Stomach (tissue), 9 donors: ENCODE results near the gene PPIH. TPM values are rescaled to one million over a fixed set of nuclear protein-coding genes. Genes with fewer than 3 reads are reported as not detected.

Source experiments
- DNase-seq, 2 donors: peaks; one replicate each; pipeline versions ENCODE4 v3.0.0 to v3.0.0-alpha.2; 2013 to 2019
- H3K27ac ChIP-seq, 5 donors: fragments of 200-600 bp in 4 of 5; sonication (generic) in 4 of 5; one replicate each; pipeline ENCODE4 v1.5.1; 2013 to 2019; ENCODE audit warnings: mild to moderate bottlenecking in 1 of 5, moderate library complexity in 1 of 5
- H3K27me3 ChIP-seq, 3 donors: fragments of 200-600 bp; sonication (generic); one replicate each; pipeline ENCODE4 v1.5.1; 2017 to 2019; ENCODE audit warnings: mixed run types in 1 of 3
- H3K36me3 ChIP-seq, 4 donors: fragments of 200-600 bp; sonication (generic); 1 replicate in 3 of 4; 2 replicates in 1 of 4; pipeline ENCODE4 v1.5.1; 2016 to 2019
- H3K4me1 ChIP-seq, 4 donors: fragments of 200-600 bp; sonication (generic); one replicate each; pipeline ENCODE4 v1.5.1; 2016 to 2019
- H3K4me3 ChIP-seq, 4 donors: fragments of 200-600 bp; sonication (generic) in 3 of 4; one replicate each; pipeline ENCODE4 v1.5.1; 2016 to 2019; ENCODE audit warnings: mild to moderate bottlenecking in 1 of 4
- H3K9me3 ChIP-seq, 4 donors: fragments of 200-600 bp; sonication (generic); one replicate each; pipeline ENCODE4 v1.5.1; 2016 to 2019
- CTCF ChIP-seq, 7 experiments: fragments of 450-650 bp in 4 of 7; fragments of 200-600 bp in 3 of 7; sonication (generic) in 3 of 7; IDR thresholded peaks; one replicate each; pipeline ENCODE4 v1.5.1; 2016 to 2019; ENCODE audit warnings: antibody characterized with exemption in 7 of 7, control low read depth in 2 of 7, mild to moderate bottlenecking in 1 of 7
- EP300 ChIP-seq: sonication (generic); formaldehyde crosslinking; IDR thresholded peaks from one replicate; pipeline ENCODE4 v1.6.1; 2017; ENCODE audit warnings: antibody characterized with exemption
- POLR2A ChIP-seq, 4 donors: fragments of 450-650 bp; IDR thresholded peaks; one replicate each; pipeline ENCODE4 v1.6.1; 2016; ENCODE audit warnings: antibody characterized with exemption in 4 of 4, control low read depth in 2 of 4, mild to moderate bottlenecking in 1 of 4, moderate library complexity in 1 of 4
- POLR2AphosphoS5 ChIP-seq, 3 donors: sonication (generic); formaldehyde crosslinking; IDR thresholded peaks; one replicate each; pipeline ENCODE4 v1.6.1; 2016; ENCODE audit warnings: antibody characterized with exemption in 3 of 3
- WGBS, 5 donors: extraction: QIAGEN DNeasy Blood & Tissue Kit in 3 of 5; methylation state at CpG; one replicate each; pipeline versions ENCODE4 v1.1.5 to v1.1.7; 2013 to 2018; 5-methylcytosine and 5-hydroxymethylcytosine counted together
- intact Hi-C: fragments of 100-400 bp; cut with DNase I; formaldehyde crosslinking; loops from one replicate; pipeline ENCODE4 v1.15.1; 2023; ENCODE audit warnings: low total_unique reads
- polyA plus RNA-seq, 3 donors: library from polyadenylated mRNA; stranded (reverse); fragments of 200-250 nt; gene quantifications; one replicate each; pipeline ENCODE4 v1.2.3, GENCODE V29; 2013
- total RNA-seq, 5 donors: library from RNA; depleted of rRNA; stranded (reverse); fragments of >200 nt; gene quantifications; one replicate each; pipeline versions ENCODE4 v1.1.0 to v1.2.3, GENCODE V29; 2014 to 2016
- donor health status: healthy with polysubstance abuse.
- donor health status: Bipolar disorder and iron deficiency.
- donor health status: healthy.

Gene PPIH
- total and polyA plus RNA-seq, 8 donors, result 5.2 to 72.3 (median 47.8) TPM; not detected in 1

GRCh38 chr1:42692461-42692860 is 34.2 kb downstream of the PPIH start:
- DNase-seq, result peak in 1 of 2 donors; percentile 89

GRCh38 chr1:42692911-42693310 is 34.7 kb downstream of the PPIH start:
- H3K27ac ChIP-seq, result peak overlapping the region in 4 of 5 donors; percentile 60 to 75 (median 70)
- TF ChIP-seq POLR2A (IDR thresholded peaks at IDR 0.05) (no peak), EP300 (no peak), POLR2AphosphoS5 (IDR thresholded peaks at IDR 0.05) (no peak), CTCF (IDR thresholded peaks at IDR 0.05) (no peak)
- H3K27me3 ChIP-seq, result no peaks in the 10 kb centered on the region
- H3K9me3 ChIP-seq, result no peaks in the 10 kb centered on the region
- DNase-seq, result no peak
- peak overlapping the region in 1 of 4 donors; percentile 7 for H3K4me3 ChIP-seq
- H3K4me1 ChIP-seq, result peaks cover 41 to 78% (median 68%) of the 10 kb centered on the region in 4 donors
- intact Hi-C loops, result no loop called here
- peaks cover 18 to 36% (median 31%) of the 10 kb centered on the region in 4 donors for H3K36me3 ChIP-seq
- 31 to 62% (median 48%) methylated on average over 2 of the region's 2 CpGs for WGBS, 5 donors

More at GRCh38 chr1:42692461-42692860, 34.2 kb downstream of the PPIH start:
- H3K36me3 ChIP-seq, result peaks cover 13 to 36% (median 27%) of the 10 kb centered on the region in 4 donors
- H3K27ac ChIP-seq, result peak overlapping the region; percentile 19 to 75 (median 67)
- H3K27me3 ChIP-seq, result no peaks in the 10 kb centered on the region
- no peaks in the 10 kb centered on the region for H3K9me3 ChIP-seq
- 13 to 40% (median 24%) methylated on average over 5 of the region's 5 CpGs for WGBS, 5 donors
- H3K4me1 ChIP-seq, result peaks cover 45 to 83% (median 72%) of the 10 kb centered on the region in 4 donors
- peak overlapping the region in 1 of 4 donors; percentile 7 for H3K4me3 ChIP-seq
- TF ChIP-seq CTCF (IDR thresholded peaks at IDR 0.05) (no peak), EP300 (no peak), POLR2AphosphoS5 (IDR thresholded peaks at IDR 0.05) (peak in 2 of 3 donors; percentile 24 to 58), POLR2A (IDR thresholded peaks at IDR 0.05) (no peak)
- intact Hi-C loops, result no loop called here

GRCh38 chr1:42698081-42698813 is 40.0 kb downstream of the PPIH start:
- Histone ChIP-seq H3K36me3 (peaks cover 58 to 90% (median 84%) of the 10 kb centered on the region in 4 donors), H3K4me3 (no peak overlapping the region), H3K27me3 (no peaks in the 10 kb centered on the region), H3K9me3 (no peaks in the 10 kb centered on the region), H3K4me1 (peaks cover 1 to 25% (median 15%) of the 10 kb centered on the region in 4 donors), H3K27ac (no peak overlapping the region)
- no peak for DNase-seq
- 89 to 92% (median 90%) methylated on average over 4 of the region's 4 CpGs for WGBS, 5 donors
- TF ChIP-seq POLR2A (IDR thresholded peaks at IDR 0.05) (no peak), EP300 (no peak), POLR2AphosphoS5 (IDR thresholded peaks at IDR 0.05) (no peak), CTCF (IDR thresholded peaks at IDR 0.05) (no peak)
- intact Hi-C loops, result no loop called here

DNA sequence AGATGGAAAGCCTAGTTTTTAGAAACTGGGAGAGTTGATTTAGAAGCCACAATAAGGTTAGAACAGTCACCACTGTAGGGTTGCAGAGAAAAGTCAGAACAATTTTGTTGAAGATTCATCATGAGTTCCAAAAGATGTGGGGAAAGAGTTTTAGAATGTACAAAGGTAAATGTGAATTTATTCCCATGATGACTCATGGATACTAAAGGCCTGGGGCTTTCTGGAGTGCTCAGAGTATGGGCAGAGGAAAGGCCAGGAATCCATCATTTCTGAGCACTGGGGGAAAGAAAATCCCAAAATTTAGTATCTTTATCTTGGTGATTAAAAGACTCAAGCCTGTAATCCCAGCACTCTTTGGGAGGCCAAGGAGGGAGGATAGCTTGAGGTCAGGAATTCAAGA is 41.8 kb downstream of the PPIH start:
- Histone ChIP-seq H3K4me3 (no peak overlapping the region), H3K9me3 (no peaks in the 10 kb centered on the region), H3K36me3 (peaks cover 66 to 100% (median 96%) of the 10 kb centered on the region in 4 donors), H3K27ac (no peak overlapping the region), H3K27me3 (no peaks in the 10 kb centered on the region), H3K4me1 (peaks cover 0 to 7% (median 1%) of the 10 kb centered on the region in 4 donors)
- intact Hi-C loops, result no loop called here
- TF ChIP-seq POLR2A (IDR thresholded peaks at IDR 0.05) (no peak), CTCF (IDR thresholded peaks at IDR 0.05) (no peak), EP300 (no peak), POLR2AphosphoS5 (IDR thresholded peaks at IDR 0.05) (no peak)
- no peak for DNase-seq
